HFFc6 (cell line): ENCODE results near the gene TBC1D2. TPM values are rescaled to one million over a fixed set of nuclear protein-coding genes. Genes with fewer than 3 reads are reported as not detected.

Experiments
- DNase-seq: peaks from one replicate; pipeline ENCODE4 v3.0.0-alpha.2; 2018
- H3K27ac Mint-ChIP-seq: 2 replicates; pipeline ENCODE4 v1.8.0; 2020; ENCODE audit warnings: mild to moderate bottlenecking, mixed read lengths
- H3K27me3 Mint-ChIP-seq: 2 replicates; pipeline ENCODE4 v1.8.0; 2021; ENCODE audit warnings: mild to moderate bottlenecking, moderate library complexity, mixed read lengths; ENCODE audit not compliant: insufficient read depth
- H3K36me3 Mint-ChIP-seq: 2 replicates; pipeline ENCODE4 v1.8.0; 2021; ENCODE audit warnings: low read depth, mixed read lengths
- H3K4me1 Mint-ChIP-seq: 2 replicates; pipeline ENCODE4 v1.8.0; 2020; ENCODE audit warnings: low read depth, mixed read lengths
- H3K4me3 Mint-ChIP-seq: 2 replicates; pipeline ENCODE4 v1.8.0; 2020; ENCODE audit warnings: mild to moderate bottlenecking, moderate library complexity, mixed read lengths
- H3K9me3 Mint-ChIP-seq: 2 replicates; pipeline ENCODE4 v1.8.0; 2020; ENCODE audit warnings: mild to moderate bottlenecking, mixed read lengths
- total RNA-seq, 6 experiments: library from RNA; stranded (reverse); fragmentation: NEBNext Ultra II Directional; extraction: Animal tissue kit (Norgen Biotek cat#: 25700); gene quantifications; 2 replicates in 1 of 6; 3 replicates in 5 of 6; pipeline ENCODE4 v1.2.3, GENCODE V29; 2021
- TF ChIP-seq, protein P1 (sequence below): fragments of 200-600 bp; sonication (generic); IDR thresholded peaks from 2 replicates; pipeline ENCODE4 v1.5.0; 2021; ENCODE audit warnings: antibody characterized with exemption, mild to moderate bottlenecking

TBC1D2 gene
- total RNA-seq, 6 experiments from 2014 or later = 31.9 to 39.4 (median 36.5) TPM

GRCh38 chr9:98158071-98158831, 97.2 kb downstream of the TBC1D2 start:
- no peak overlapping the region for H3K27ac Mint-ChIP-seq
- no peak for DNase-seq
- peaks cover 5% of the 10 kb centered on the region; the same call in 1 of the 2 replicates for H3K4me1 Mint-ChIP-seq
- no peaks in the 10 kb centered on the region for H3K9me3 Mint-ChIP-seq
- no peak overlapping the region for H3K4me3 Mint-ChIP-seq
- TF ChIP-seq, protein P1, sequence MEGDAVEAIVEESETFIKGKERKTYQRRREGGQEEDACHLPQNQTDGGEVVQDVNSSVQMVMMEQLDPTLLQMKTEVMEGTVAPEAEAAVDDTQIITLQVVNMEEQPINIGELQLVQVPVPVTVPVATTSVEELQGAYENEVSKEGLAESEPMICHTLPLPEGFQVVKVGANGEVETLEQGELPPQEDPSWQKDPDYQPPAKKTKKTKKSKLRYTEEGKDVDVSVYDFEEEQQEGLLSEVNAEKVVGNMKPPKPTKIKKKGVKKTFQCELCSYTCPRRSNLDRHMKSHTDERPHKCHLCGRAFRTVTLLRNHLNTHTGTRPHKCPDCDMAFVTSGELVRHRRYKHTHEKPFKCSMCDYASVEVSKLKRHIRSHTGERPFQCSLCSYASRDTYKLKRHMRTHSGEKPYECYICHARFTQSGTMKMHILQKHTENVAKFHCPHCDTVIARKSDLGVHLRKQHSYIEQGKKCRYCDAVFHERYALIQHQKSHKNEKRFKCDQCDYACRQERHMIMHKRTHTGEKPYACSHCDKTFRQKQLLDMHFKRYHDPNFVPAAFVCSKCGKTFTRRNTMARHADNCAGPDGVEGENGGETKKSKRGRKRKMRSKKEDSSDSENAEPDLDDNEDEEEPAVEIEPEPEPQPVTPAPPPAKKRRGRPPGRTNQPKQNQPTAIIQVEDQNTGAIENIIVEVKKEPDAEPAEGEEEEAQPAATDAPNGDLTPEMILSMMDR = no peak
- no peaks in the 10 kb centered on the region for H3K36me3 Mint-ChIP-seq
- H3K27me3 Mint-ChIP-seq = peaks cover 9% of the 10 kb centered on the region

- Mint-ChIP-seq H3K27me3 (peaks cover 8% of the 10 kb centered on the region), H3K36me3 (no peaks in the 10 kb centered on the region), H3K27ac (no peak overlapping the region), H3K4me3 (no peak overlapping the region), H3K9me3 (no peaks in the 10 kb centered on the region), H3K4me1 (peaks cover 5% of the 10 kb centered on the region; the same call in 1 of the 2 replicates)
- TF ChIP-seq, protein P1 = no peak
- no peak for DNase-seq
Measured at GRCh38 chr9:98157372-98157771, 98.1 kb downstream of the TBC1D2 start.

GRCh38 chr9:98154678-98155077, 100.8 kb downstream of the TBC1D2 start:
- TF ChIP-seq, protein P1 = no peak
- Mint-ChIP-seq H3K27ac (no peak overlapping the region), H3K27me3 (peaks cover 4% of the 10 kb centered on the region; the same call in 1 of the 2 replicates), H3K4me3 (no peak overlapping the region), H3K36me3 (no peaks in the 10 kb centered on the region), H3K4me1 (peaks cover 5% of the 10 kb centered on the region; the same call in 1 of the 2 replicates), H3K9me3 (no peaks in the 10 kb centered on the region)
- DNase-seq = no peak

GRCh38 chr9:98152526-98152925, 102.9 kb downstream of the TBC1D2 start:
- Mint-ChIP-seq H3K27ac (no peak overlapping the region), H3K9me3 (no peaks in the 10 kb centered on the region), H3K36me3 (no peaks in the 10 kb centered on the region), H3K4me1 (no peaks in the 10 kb centered on the region; the same call in 1 of the 2 replicates), H3K4me3 (no peak overlapping the region), H3K27me3 (peaks cover 7% of the 10 kb centered on the region)
- DNase-seq = no peak
- TF ChIP-seq, protein P1 = no peak

- peaks cover 5% of the 10 kb centered on the region for H3K27me3 Mint-ChIP-seq
- TF ChIP-seq, protein P1 = no peak
Measured at GRCh38 chr9:98150721-98151120, 104.7 kb downstream of the TBC1D2 start.

More at GRCh38 chr9:98150721-98151120, 104.7 kb downstream of the TBC1D2 start:
- no peaks in the 10 kb centered on the region for H3K9me3 Mint-ChIP-seq
- H3K36me3 Mint-ChIP-seq = no peaks in the 10 kb centered on the region
- H3K4me3 Mint-ChIP-seq = no peak overlapping the region
- peaks cover 7% of the 10 kb centered on the region for H3K4me1 Mint-ChIP-seq
- H3K27ac Mint-ChIP-seq = no peak overlapping the region
- no peak for DNase-seq
